ENCODE results near the gene ALDH1A2. TPM values are rescaled to one million over a fixed set of nuclear protein-coding genes. Genes with fewer than 3 reads are reported as not detected.

ALDH1A2 gene
- polyA plus RNA-seq, 1 donor from 2014 or later, result 0.24 TPM

DNA sequence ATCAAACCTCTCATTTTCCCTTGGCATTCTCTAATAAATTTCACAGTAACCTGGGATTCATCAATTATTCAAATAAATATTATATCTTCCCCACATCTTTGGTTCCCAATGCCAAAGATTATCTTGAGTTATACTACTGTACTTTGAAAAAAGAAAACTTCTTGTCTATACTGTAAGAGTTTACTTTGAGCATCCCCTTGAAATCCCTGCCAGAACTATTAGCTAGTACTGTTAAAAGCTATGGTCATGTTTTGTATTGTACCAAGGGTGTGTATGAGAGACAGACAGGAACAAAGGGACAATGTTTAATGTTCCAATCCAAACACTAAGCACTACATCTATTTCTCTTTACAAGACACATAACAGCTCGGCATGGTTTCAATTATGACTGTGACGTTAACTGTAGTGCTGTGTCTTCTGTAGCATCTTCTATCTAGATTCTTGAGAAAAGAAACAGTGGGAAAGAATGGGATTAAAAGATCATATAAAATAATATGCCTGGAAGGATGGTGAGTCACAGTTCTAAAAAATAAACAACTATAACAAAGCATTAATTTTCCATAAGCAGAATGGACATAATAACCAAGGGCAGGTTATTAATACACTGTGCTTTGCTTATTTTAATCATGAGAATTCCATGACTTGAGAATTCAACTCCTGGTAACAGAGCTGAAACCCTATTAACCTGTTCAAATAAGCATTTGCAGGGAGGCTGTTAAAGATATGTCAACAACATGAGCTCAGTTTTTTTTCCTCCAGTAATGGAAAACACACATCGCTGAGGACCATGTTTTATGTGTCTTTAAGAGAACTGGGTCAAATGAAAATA lies 71.1 kb downstream of the ALDH1A2 start:
- H3K9ac ChIP-seq (ENCODE audit: low read length), result no peak overlapping the region
- no peaks in the 10 kb centered on the region for H4K20me1 ChIP-seq (ENCODE audit: insufficient read depth)
- H2AFZ ChIP-seq (ENCODE audit: low read depth, low read length), result no peak overlapping the region
- no peak for TF ChIP-seq EP300 (conservative IDR thresholded peaks at IDR 0.05; ENCODE audit: poor library complexity, severe bottlenecking)
- TF ChIP-seq EZH2 (IDR thresholded peaks at IDR 0.05; ENCODE audit: borderline replicate concordance, insufficient read depth, low read length, poor library complexity, severe bottlenecking), result no peak
- TF ChIP-seq, protein P1, sequence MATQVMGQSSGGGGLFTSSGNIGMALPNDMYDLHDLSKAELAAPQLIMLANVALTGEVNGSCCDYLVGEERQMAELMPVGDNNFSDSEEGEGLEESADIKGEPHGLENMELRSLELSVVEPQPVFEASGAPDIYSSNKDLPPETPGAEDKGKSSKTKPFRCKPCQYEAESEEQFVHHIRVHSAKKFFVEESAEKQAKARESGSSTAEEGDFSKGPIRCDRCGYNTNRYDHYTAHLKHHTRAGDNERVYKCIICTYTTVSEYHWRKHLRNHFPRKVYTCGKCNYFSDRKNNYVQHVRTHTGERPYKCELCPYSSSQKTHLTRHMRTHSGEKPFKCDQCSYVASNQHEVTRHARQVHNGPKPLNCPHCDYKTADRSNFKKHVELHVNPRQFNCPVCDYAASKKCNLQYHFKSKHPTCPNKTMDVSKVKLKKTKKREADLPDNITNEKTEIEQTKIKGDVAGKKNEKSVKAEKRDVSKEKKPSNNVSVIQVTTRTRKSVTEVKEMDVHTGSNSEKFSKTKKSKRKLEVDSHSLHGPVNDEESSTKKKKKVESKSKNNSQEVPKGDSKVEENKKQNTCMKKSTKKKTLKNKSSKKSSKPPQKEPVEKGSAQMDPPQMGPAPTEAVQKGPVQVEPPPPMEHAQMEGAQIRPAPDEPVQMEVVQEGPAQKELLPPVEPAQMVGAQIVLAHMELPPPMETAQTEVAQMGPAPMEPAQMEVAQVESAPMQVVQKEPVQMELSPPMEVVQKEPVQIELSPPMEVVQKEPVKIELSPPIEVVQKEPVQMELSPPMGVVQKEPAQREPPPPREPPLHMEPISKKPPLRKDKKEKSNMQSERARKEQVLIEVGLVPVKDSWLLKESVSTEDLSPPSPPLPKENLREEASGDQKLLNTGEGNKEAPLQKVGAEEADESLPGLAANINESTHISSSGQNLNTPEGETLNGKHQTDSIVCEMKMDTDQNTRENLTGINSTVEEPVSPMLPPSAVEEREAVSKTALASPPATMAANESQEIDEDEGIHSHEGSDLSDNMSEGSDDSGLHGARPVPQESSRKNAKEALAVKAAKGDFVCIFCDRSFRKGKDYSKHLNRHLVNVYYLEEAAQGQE (IDR thresholded peaks at IDR 0.05; ENCODE audit: borderline replicate concordance), result no peak
- no peak for TF ChIP-seq RAD21 (conservative IDR thresholded peaks at IDR 0.05)
- TF ChIP-seq SMC3 (conservative IDR thresholded peaks at IDR 0.05; ENCODE audit: poor library complexity), result no peak
- TF ChIP-seq TAF1 (IDR thresholded peaks at IDR 0.05; ENCODE audit: low read depth), result no peak
- no peak for TF ChIP-seq MXI1 (conservative IDR thresholded peaks at IDR 0.05; ENCODE audit: poor library complexity, severe bottlenecking)
- TF ChIP-seq POLR2AphosphoS5 (IDR thresholded peaks at IDR 0.05), result no peak
- TF ChIP-seq, protein P2, sequence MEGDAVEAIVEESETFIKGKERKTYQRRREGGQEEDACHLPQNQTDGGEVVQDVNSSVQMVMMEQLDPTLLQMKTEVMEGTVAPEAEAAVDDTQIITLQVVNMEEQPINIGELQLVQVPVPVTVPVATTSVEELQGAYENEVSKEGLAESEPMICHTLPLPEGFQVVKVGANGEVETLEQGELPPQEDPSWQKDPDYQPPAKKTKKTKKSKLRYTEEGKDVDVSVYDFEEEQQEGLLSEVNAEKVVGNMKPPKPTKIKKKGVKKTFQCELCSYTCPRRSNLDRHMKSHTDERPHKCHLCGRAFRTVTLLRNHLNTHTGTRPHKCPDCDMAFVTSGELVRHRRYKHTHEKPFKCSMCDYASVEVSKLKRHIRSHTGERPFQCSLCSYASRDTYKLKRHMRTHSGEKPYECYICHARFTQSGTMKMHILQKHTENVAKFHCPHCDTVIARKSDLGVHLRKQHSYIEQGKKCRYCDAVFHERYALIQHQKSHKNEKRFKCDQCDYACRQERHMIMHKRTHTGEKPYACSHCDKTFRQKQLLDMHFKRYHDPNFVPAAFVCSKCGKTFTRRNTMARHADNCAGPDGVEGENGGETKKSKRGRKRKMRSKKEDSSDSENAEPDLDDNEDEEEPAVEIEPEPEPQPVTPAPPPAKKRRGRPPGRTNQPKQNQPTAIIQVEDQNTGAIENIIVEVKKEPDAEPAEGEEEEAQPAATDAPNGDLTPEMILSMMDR (IDR thresholded peaks at IDR 0.05; ENCODE audit: poor library complexity, severe bottlenecking), result no peak
- no peak overlapping the region for H3K27ac ChIP-seq (ENCODE audit: low read length)
- H3K27me3 ChIP-seq (ENCODE audit: insufficient read depth, low read depth, low read length), result no peaks in the 10 kb centered on the region
- H3K36me3 ChIP-seq (ENCODE audit: insufficient read depth, low read length), result no peaks in the 10 kb centered on the region
- no peaks in the 10 kb centered on the region for H3K79me2 ChIP-seq (replicated peaks; ENCODE audit: insufficient read depth, low read length)
- no peaks in the 10 kb centered on the region for H3K9me2 ChIP-seq (ENCODE audit: insufficient read depth, low read length)
- H3K4me3 ChIP-seq (ENCODE audit: low read length), result no peak overlapping the region
- no peak overlapping the region for H3K4me2 ChIP-seq (ENCODE audit: low read length)
- H3K9me3 ChIP-seq (ENCODE audit: low read length), result no peaks in the 10 kb centered on the region
- H3F3A ChIP-seq (ENCODE audit: insufficient read depth, low read length, poor library complexity, severe bottlenecking), result no peaks in the 10 kb centered on the region

DNA sequence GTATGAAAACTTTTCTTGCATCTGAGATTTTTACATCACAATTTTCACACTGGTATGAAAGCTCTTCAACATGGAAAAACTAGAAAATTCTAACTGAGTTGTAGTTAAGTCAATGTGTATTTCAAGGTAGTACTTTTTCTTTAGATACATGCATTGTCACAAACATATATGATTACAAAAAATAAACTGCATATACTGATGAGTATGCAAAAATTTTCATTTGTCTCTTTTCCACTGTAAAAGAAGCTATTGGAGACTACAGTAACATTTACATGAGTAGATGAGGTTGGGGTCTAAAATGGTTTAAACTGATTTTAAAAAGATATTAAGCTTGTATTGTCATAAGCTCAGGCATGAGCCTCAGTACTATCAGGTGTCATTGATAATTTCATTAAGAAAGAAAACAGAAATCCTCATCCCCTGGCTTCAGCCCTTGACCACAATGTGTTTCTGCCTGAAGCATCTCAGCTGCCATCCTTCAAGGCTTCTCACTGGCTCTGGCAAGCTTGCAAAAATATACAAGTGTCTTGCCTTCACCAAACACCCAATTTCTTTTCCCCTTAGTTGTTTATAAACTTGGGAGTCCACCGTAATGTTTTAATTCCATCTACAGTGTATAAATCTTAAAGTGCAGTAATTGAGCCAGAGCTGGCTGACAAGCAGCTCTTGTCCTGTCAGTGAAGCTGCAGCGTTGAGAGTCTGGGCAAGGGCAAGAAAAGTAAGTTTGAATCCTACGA lies 71.9 kb downstream of the ALDH1A2 start:
- Histone ChIP-seq H3K9me3 (ENCODE audit: low read length) (no peaks in the 10 kb centered on the region), H3K79me2 (replicated peaks; ENCODE audit: insufficient read depth, low read length) (no peaks in the 10 kb centered on the region), H3F3A (ENCODE audit: insufficient read depth, low read length, poor library complexity, severe bottlenecking) (no peaks in the 10 kb centered on the region), H3K4me2 (ENCODE audit: low read length) (no peak overlapping the region), H3K4me3 (ENCODE audit: low read length) (no peak overlapping the region), H3K9me2 (ENCODE audit: insufficient read depth, low read length) (no peaks in the 10 kb centered on the region), H2AFZ (ENCODE audit: low read depth, low read length) (no peak overlapping the region), H4K20me1 (ENCODE audit: insufficient read depth) (no peaks in the 10 kb centered on the region), H3K27me3 (ENCODE audit: insufficient read depth, low read depth, low read length) (no peaks in the 10 kb centered on the region), H3K9ac (ENCODE audit: low read length) (no peak overlapping the region), H3K27ac (ENCODE audit: low read length) (no peak overlapping the region), H3K36me3 (ENCODE audit: insufficient read depth, low read length) (no peaks in the 10 kb centered on the region)
- TF ChIP-seq MXI1 (conservative IDR thresholded peaks at IDR 0.05; ENCODE audit: poor library complexity, severe bottlenecking) (no peak), POLR2AphosphoS5 (IDR thresholded peaks at IDR 0.05) (no peak), EZH2 (IDR thresholded peaks at IDR 0.05; ENCODE audit: borderline replicate concordance, insufficient read depth, low read length, poor library complexity, severe bottlenecking) (no peak), TAF1 (IDR thresholded peaks at IDR 0.05; ENCODE audit: low read depth) (no peak), SMC3 (conservative IDR thresholded peaks at IDR 0.05; ENCODE audit: poor library complexity) (no peak), EP300 (conservative IDR thresholded peaks at IDR 0.05; ENCODE audit: poor library complexity, severe bottlenecking) (no peak), RAD21 (conservative IDR thresholded peaks at IDR 0.05) (no peak)
- TF ChIP-seq, protein P1 (IDR thresholded peaks at IDR 0.05; ENCODE audit: borderline replicate concordance), result no peak
- TF ChIP-seq, protein P2 (IDR thresholded peaks at IDR 0.05; ENCODE audit: poor library complexity, severe bottlenecking), result no peak

Measured in neural cell (in vitro differentiated cells).